Stimulated activated CD4-positive, alpha-beta T cell treated with anti-CD3 and anti-CD28 coated beads, Interleukin-2, amount 100 ng/mL, for 4 hours (primary cell): ENCODE measurements around the gene GPC5.
"Not testable (repeated sequence)": the region's sequence is repeated elsewhere in the genome, so short reads cannot be mapped to it uniquely, and the experiment has no call there.

ENCODE experiments used
- DNase-seq: peaks from one replicate; pipeline ENCODE4 v3.0.0-alpha.2; 2020; ENCODE audit warnings: low read depth

GPC5 gene

GRCh38 chr13:92843549-92843948 is 1445.1 kb downstream of the GPC5 start:
- DNase-seq = no peak

GRCh38 chr13:92849381-92849780 is 1451.0 kb downstream of the GPC5 start:
- DNase-seq = no peak

GRCh38 chr13:92864584-92865284 is 1466.3 kb downstream of the GPC5 start:
- DNase-seq = no peak

- no peak for DNase-seq
Observed at GRCh38 chr13:92873029-92873428, 1474.6 kb downstream of the GPC5 start.

GRCh38 chr13:92886535-92887077 is 1488.2 kb downstream of the GPC5 start:
- no peak for DNase-seq

- DNase-seq = no peak
Observed at GRCh38 chr13:92894447-92894846, 1496.0 kb downstream of the GPC5 start.

GRCh38 chr13:92896842-92897241 is 1498.4 kb downstream of the GPC5 start:
- no peak for DNase-seq

GRCh38 chr13:92898946-92899345 is 1500.5 kb downstream of the GPC5 start:
- DNase-seq = not testable (repeated sequence)

- DNase-seq = no peak
Observed at GRCh38 chr13:92900446-92900845, 1502.0 kb downstream of the GPC5 start.

- DNase-seq = no peak
Observed at GRCh38 chr13:92901739-92902138, 1503.3 kb downstream of the GPC5 start.

- no peak for DNase-seq
Observed at GRCh38 chr13:92912629-92913028, 1514.2 kb downstream of the GPC5 start.

- DNase-seq = no peak
Observed at GRCh38 chr13:92913840-92914239, 1515.4 kb downstream of the GPC5 start.
